ENCODE data around the gene UNC93A.

DNA sequence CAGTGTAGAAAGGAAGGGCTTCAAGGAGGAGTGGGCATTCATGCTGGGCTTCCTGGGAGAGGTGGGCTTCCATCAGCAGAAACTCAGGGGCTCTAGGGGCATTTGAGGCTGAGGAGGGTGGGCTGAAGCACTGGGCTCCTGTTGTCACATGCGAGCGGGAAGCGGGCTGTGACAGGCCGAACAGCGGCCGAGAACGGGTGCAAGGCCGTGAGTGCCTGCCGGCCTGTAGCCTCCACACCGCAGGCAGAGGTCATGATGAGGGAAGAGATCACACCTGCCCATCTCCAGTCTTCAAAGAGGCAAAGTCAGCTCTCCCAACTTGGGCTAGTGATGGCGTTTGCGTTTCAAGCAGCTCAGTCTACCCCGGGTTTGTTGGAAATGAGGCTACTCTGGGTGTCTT is 34.7 kb downstream of the UNC93A start:
- TF ChIP-seq, protein P1, sequence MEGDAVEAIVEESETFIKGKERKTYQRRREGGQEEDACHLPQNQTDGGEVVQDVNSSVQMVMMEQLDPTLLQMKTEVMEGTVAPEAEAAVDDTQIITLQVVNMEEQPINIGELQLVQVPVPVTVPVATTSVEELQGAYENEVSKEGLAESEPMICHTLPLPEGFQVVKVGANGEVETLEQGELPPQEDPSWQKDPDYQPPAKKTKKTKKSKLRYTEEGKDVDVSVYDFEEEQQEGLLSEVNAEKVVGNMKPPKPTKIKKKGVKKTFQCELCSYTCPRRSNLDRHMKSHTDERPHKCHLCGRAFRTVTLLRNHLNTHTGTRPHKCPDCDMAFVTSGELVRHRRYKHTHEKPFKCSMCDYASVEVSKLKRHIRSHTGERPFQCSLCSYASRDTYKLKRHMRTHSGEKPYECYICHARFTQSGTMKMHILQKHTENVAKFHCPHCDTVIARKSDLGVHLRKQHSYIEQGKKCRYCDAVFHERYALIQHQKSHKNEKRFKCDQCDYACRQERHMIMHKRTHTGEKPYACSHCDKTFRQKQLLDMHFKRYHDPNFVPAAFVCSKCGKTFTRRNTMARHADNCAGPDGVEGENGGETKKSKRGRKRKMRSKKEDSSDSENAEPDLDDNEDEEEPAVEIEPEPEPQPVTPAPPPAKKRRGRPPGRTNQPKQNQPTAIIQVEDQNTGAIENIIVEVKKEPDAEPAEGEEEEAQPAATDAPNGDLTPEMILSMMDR (IDR thresholded peaks at IDR 0.05), result no peak
- TF ChIP-seq POLR2A (IDR thresholded peaks at IDR 0.05), result no peak
